Stomach (tissue), 9 donors: Measurements from ENCODE around the gene ARHGAP26. TPM values are rescaled to one million over a fixed set of nuclear protein-coding genes. Genes with fewer than 3 reads are reported as not detected.
A peak's percentile ranks its signal among the peaks of the same experiment; 100 is the strongest.

Experiments used
- DNase-seq, 2 donors: peaks; one replicate each; pipeline versions ENCODE4 v3.0.0 to v3.0.0-alpha.2; 2013 to 2019
- H3K27ac ChIP-seq, 5 donors: fragments of 200-600 bp in 4 of 5; sonication (generic) in 4 of 5; one replicate each; pipeline ENCODE4 v1.5.1; 2013 to 2019; ENCODE audit warnings: mild to moderate bottlenecking in 1 of 5, moderate library complexity in 1 of 5
- H3K27me3 ChIP-seq, 3 donors: fragments of 200-600 bp; sonication (generic); one replicate each; pipeline ENCODE4 v1.5.1; 2017 to 2019; ENCODE audit warnings: mixed run types in 1 of 3
- H3K36me3 ChIP-seq, 4 donors: fragments of 200-600 bp; sonication (generic); 1 replicate in 3 of 4; 2 replicates in 1 of 4; pipeline ENCODE4 v1.5.1; 2016 to 2019
- H3K4me1 ChIP-seq, 4 donors: fragments of 200-600 bp; sonication (generic); one replicate each; pipeline ENCODE4 v1.5.1; 2016 to 2019
- H3K4me3 ChIP-seq, 4 donors: fragments of 200-600 bp; sonication (generic) in 3 of 4; one replicate each; pipeline ENCODE4 v1.5.1; 2016 to 2019; ENCODE audit warnings: mild to moderate bottlenecking in 1 of 4
- H3K9me3 ChIP-seq, 4 donors: fragments of 200-600 bp; sonication (generic); one replicate each; pipeline ENCODE4 v1.5.1; 2016 to 2019
- CTCF ChIP-seq, 7 experiments: fragments of 450-650 bp in 4 of 7; fragments of 200-600 bp in 3 of 7; sonication (generic) in 3 of 7; IDR thresholded peaks; one replicate each; pipeline ENCODE4 v1.5.1; 2016 to 2019; ENCODE audit warnings: antibody characterized with exemption in 7 of 7, control low read depth in 2 of 7, mild to moderate bottlenecking in 1 of 7
- EP300 ChIP-seq: sonication (generic); formaldehyde crosslinking; IDR thresholded peaks from one replicate; pipeline ENCODE4 v1.6.1; 2017; ENCODE audit warnings: antibody characterized with exemption
- POLR2A ChIP-seq, 4 donors: fragments of 450-650 bp; IDR thresholded peaks; one replicate each; pipeline ENCODE4 v1.6.1; 2016; ENCODE audit warnings: antibody characterized with exemption in 4 of 4, control low read depth in 2 of 4, mild to moderate bottlenecking in 1 of 4, moderate library complexity in 1 of 4
- POLR2AphosphoS5 ChIP-seq, 3 donors: sonication (generic); formaldehyde crosslinking; IDR thresholded peaks; one replicate each; pipeline ENCODE4 v1.6.1; 2016; ENCODE audit warnings: antibody characterized with exemption in 3 of 3
- WGBS, 5 donors: extraction: QIAGEN DNeasy Blood & Tissue Kit in 3 of 5; methylation state at CpG; one replicate each; pipeline versions ENCODE4 v1.1.5 to v1.1.7; 2013 to 2018; 5-methylcytosine and 5-hydroxymethylcytosine counted together
- intact Hi-C: fragments of 100-400 bp; cut with DNase I; formaldehyde crosslinking; loops from one replicate; pipeline ENCODE4 v1.15.1; 2023; ENCODE audit warnings: low total_unique reads
- polyA plus RNA-seq, 3 donors: library from polyadenylated mRNA; stranded (reverse); fragments of 200-250 nt; gene quantifications; one replicate each; pipeline ENCODE4 v1.2.3, GENCODE V29; 2013
- total RNA-seq, 5 donors: library from RNA; depleted of rRNA; stranded (reverse); fragments of >200 nt; gene quantifications; one replicate each; pipeline versions ENCODE4 v1.1.0 to v1.2.3, GENCODE V29; 2014 to 2016
- donor health status: healthy with polysubstance abuse.
- donor health status: Bipolar disorder and iron deficiency.
- donor health status: healthy.

ARHGAP26 gene
- total and polyA plus RNA-seq, 8 donors = 4.0 to 115 (median 34.1) TPM

GRCh38 chr5:143229426-143229895 lies 459.3 kb downstream of the ARHGAP26 start:
- WGBS, 5 donors = 69 to 91% (median 76%) methylated on average over 8 of the region's 8 CpGs
- H3K27me3 ChIP-seq = no peaks in the 10 kb centered on the region
- TF ChIP-seq POLR2A (IDR thresholded peaks at IDR 0.05) (no peak), POLR2AphosphoS5 (IDR thresholded peaks at IDR 0.05) (no peak), EP300 (no peak), CTCF (IDR thresholded peaks at IDR 0.05) (no peak)
- DNase-seq = no peak
- H3K9me3 ChIP-seq = no peaks in the 10 kb centered on the region
- no peaks in the 10 kb centered on the region for H3K36me3 ChIP-seq
- intact Hi-C loops = no loop called here
- no peak overlapping the region for H3K4me3 ChIP-seq
- peak overlapping the region in 1 of 5 donors; percentile 63 for H3K27ac ChIP-seq
- H3K4me1 ChIP-seq = peaks cover 0 to 15% (median 4%) of the 10 kb centered on the region in 4 donors

- H3K27ac ChIP-seq = peak overlapping the region in 1 of 5 donors; percentile 63
- peaks cover 0 to 15% (median 4%) of the 10 kb centered on the region in 4 donors for H3K4me1 ChIP-seq
These were observed 459.9 kb downstream of the ARHGAP26 start for GRCh38 chr5:143229896-143230675.

GRCh38 chr5:143230676-143230996 lies 460.5 kb downstream of the ARHGAP26 start:
- H3K9me3 ChIP-seq = no peaks in the 10 kb centered on the region
- peaks cover 0 to 15% (median 4%) of the 10 kb centered on the region in 4 donors for H3K4me1 ChIP-seq
- WGBS, 5 donors = 89 to 93% (median 92%) methylated on average over 6 of the region's 6 CpGs
- no peak overlapping the region for H3K4me3 ChIP-seq
- H3K27me3 ChIP-seq = no peaks in the 10 kb centered on the region
- DNase-seq = no peak
- TF ChIP-seq POLR2AphosphoS5 (IDR thresholded peaks at IDR 0.05) (no peak), EP300 (no peak), POLR2A (IDR thresholded peaks at IDR 0.05) (no peak), CTCF (IDR thresholded peaks at IDR 0.05) (no peak)
- no peak overlapping the region for H3K27ac ChIP-seq
- no peaks in the 10 kb centered on the region for H3K36me3 ChIP-seq
- intact Hi-C loops = no loop called here

More at GRCh38 chr5:143229896-143230675, 459.9 kb downstream of the ARHGAP26 start:
- no peaks in the 10 kb centered on the region for H3K27me3 ChIP-seq
- TF ChIP-seq POLR2AphosphoS5 (IDR thresholded peaks at IDR 0.05) = no peak
- no peak for TF ChIP-seq CTCF (IDR thresholded peaks at IDR 0.05)
- no peak for TF ChIP-seq EP300
- no peak for TF ChIP-seq POLR2A (IDR thresholded peaks at IDR 0.05)
- intact Hi-C loops = no loop called here
- no peak overlapping the region for H3K4me3 ChIP-seq
- no peaks in the 10 kb centered on the region for H3K36me3 ChIP-seq
- DNase-seq = peak in 1 of 2 donors; percentile 52
- no peaks in the 10 kb centered on the region for H3K9me3 ChIP-seq
- 65 to 74% (median 68%) methylated on average over 10 of the region's 10 CpGs for WGBS, 5 donors

- intact Hi-C loops = no loop called here
- Histone ChIP-seq H3K27ac (no peak overlapping the region), H3K36me3 (no peaks in the 10 kb centered on the region), H3K4me3 (no peak overlapping the region), H3K27me3 (no peaks in the 10 kb centered on the region), H3K4me1 (peaks cover 0 to 15% (median 4%) of the 10 kb centered on the region in 4 donors), H3K9me3 (no peaks in the 10 kb centered on the region)
- DNase-seq = no peak
- TF ChIP-seq POLR2A (IDR thresholded peaks at IDR 0.05) = no peak
- 64 to 82% (median 75%) methylated on average over 3 of the region's 3 CpGs for WGBS, 5 donors
These were observed 461.2 kb downstream of the ARHGAP26 start for GRCh38 chr5:143231416-143231815.
